ENCODE measurements around the gene DIP2A. TPM values are rescaled to one million over a fixed set of nuclear protein-coding genes. Genes with fewer than 3 reads are reported as not detected.

DIP2A gene
- total RNA-seq, 4 donors from 2014 or later = 42.3 to 141 (median 52.8) TPM

DNA sequence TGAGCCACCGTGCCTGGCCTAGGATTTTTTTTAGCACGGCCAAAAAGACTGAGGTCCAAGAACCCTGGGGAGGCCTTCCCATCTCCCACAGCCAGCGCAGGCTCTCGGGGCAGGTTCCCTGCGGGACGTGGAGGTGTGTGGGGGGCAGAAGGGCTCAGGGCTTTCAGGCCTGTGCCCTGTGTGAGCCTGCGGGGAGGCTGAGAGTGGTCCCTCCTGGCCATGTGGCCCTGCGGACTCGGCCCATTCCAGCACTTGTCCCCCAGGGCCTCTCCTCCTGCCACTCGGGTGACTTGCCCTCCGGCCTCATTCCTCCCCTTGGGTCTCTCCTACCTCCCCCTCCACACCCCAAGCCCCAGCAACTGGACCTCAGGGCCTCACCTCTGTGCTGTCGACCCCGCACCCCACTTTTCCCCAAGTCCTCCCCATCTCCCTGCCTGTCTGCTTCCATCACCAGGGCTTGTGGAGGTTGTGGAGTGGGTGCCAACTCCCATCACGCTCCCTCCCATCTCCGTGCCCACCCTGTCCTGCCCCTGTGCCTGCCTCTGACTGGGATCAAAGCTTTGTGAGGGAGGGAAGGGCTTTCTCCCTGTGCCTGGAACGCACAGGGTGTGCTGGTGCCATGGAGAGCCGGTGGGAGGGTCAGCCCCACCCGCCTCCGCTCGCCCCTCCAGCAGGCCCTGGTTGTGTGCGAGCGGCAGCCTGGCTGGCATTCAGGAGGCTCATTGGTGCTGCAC, 32.2 kb upstream of the DIP2A start:
- TF ChIP-seq, protein P1, sequence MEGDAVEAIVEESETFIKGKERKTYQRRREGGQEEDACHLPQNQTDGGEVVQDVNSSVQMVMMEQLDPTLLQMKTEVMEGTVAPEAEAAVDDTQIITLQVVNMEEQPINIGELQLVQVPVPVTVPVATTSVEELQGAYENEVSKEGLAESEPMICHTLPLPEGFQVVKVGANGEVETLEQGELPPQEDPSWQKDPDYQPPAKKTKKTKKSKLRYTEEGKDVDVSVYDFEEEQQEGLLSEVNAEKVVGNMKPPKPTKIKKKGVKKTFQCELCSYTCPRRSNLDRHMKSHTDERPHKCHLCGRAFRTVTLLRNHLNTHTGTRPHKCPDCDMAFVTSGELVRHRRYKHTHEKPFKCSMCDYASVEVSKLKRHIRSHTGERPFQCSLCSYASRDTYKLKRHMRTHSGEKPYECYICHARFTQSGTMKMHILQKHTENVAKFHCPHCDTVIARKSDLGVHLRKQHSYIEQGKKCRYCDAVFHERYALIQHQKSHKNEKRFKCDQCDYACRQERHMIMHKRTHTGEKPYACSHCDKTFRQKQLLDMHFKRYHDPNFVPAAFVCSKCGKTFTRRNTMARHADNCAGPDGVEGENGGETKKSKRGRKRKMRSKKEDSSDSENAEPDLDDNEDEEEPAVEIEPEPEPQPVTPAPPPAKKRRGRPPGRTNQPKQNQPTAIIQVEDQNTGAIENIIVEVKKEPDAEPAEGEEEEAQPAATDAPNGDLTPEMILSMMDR (IDR thresholded peaks at IDR 0.05) = no peak
- TF ChIP-seq POLR2A (IDR thresholded peaks at IDR 0.05) (no peak), POLR2AphosphoS5 (IDR thresholded peaks at IDR 0.05) (no peak), EP300 (IDR thresholded peaks at IDR 0.05) (no peak)
- Histone ChIP-seq H3K27ac (no peak overlapping the region), H3K4me1 (no peaks in the 10 kb centered on the region), H3K36me3 (peaks cover 85% of the 10 kb centered on the region), H3K27me3 (no peaks in the 10 kb centered on the region), H3K4me3 (no peak overlapping the region), H3K9me3 (no peaks in the 10 kb centered on the region)
- DNase-seq (ENCODE audit: low spot score in 2 of 2) = no peak
- 98% methylated on average over 14 of the region's 22 CpGs for WGBS

DNA sequence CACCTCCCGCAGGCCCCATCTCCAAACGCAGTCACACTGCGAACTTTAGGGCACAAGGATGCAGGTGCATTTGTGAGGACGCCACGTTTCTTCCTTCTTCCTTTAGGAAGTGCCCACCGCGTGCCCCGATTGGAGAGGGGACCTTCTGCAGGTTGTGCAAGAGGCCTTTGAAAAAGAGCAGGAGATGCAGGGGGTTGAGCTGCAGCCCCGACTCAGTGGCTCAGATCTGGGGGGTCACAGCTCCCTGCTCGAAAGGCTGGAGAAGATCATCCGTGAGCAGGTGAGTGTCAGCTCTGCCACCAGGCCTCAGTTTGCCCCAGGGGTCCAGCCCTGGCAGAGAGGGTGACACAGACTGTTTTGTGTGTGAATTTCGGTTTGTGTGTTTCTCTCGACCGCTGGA, 31.2 kb upstream of the DIP2A start:
- Histone ChIP-seq H3K4me1 (no peaks in the 10 kb centered on the region), H3K4me3 (no peak overlapping the region), H3K27me3 (no peaks in the 10 kb centered on the region), H3K9me3 (no peaks in the 10 kb centered on the region), H3K36me3 (peaks cover 85% of the 10 kb centered on the region), H3K27ac (no peak overlapping the region)
- no peak for DNase-seq (ENCODE audit: low spot score in 2 of 2)
- TF ChIP-seq, protein P1 (IDR thresholded peaks at IDR 0.05) = no peak
- WGBS = 97% methylated on average over 14 of the region's 14 CpGs

DNA sequence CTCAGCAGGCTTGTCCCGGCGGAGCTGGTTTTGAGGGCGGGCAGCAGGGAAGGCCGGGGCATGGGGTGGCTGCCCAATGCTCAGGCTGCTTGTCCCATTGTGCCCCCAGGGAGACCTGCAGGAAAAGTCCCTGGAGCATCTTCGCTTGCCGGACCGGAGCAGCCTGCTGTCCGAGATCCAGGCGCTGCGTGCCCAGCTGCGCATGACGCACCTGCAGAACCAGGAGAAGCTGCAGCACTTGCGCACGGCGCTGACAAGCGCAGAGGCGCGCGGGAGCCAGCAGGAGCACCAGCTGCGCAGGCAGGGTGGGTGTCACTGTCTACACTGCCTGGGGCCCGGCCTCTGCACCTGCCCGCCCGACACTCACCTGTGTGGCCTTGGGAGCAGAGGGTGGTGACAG, 30.4 kb upstream of the DIP2A start:
- TF ChIP-seq POLR2A (IDR thresholded peaks at IDR 0.05) (no peak), POLR2AphosphoS5 (IDR thresholded peaks at IDR 0.05) (no peak), EP300 (IDR thresholded peaks at IDR 0.05) (no peak)
- TF ChIP-seq, protein P1 (IDR thresholded peaks at IDR 0.05) = no peak

DNA sequence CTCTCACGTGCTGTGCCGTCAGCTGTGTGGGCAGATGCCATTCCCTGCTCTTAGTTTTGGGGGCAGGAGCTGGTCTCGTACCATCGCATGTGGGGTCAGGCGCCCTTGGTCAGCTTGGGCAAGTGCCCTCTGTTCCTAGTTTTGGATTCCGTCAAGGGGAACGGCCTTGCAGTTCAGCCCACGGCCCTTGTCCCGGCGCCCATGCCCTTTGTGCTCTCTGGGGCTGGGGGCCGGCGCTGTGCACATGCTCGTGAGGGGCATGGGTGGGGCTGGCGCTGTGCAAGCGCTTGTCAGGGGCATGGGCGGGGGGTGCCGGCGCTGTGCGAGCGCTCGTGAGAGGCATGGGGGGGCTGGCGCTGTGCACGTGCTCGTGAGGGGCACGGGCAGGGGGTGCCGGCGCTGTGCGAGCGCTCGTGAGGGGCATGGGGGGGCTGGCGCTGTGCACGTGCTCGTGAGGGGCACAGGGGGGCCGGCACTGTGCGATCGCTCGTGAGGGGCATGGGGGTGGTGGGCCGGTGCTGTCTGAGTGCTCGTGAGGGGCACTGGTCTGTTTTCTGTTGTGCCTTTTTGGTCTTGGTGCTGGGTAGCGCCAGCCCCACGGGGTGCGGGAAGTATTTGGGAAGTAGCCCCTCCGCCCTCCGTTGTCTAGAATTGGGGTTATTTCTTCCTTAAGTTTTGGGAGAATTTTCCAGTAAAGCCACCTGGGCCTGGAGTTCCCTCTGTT, 29.5 kb upstream of the DIP2A start:
- H3K4me1 ChIP-seq = no peaks in the 10 kb centered on the region
- TF ChIP-seq POLR2AphosphoS5 (IDR thresholded peaks at IDR 0.05) (no peak), POLR2A (IDR thresholded peaks at IDR 0.05) (no peak), EP300 (IDR thresholded peaks at IDR 0.05) (no peak)
- TF ChIP-seq, protein P1 (IDR thresholded peaks at IDR 0.05) = no peak
- H3K4me3 ChIP-seq = no peak overlapping the region
- WGBS = 93% methylated on average over 32 of the region's 44 CpGs
- H3K36me3 ChIP-seq = peaks cover 92% of the 10 kb centered on the region
- no peak overlapping the region for H3K27ac ChIP-seq
- no peaks in the 10 kb centered on the region for H3K27me3 ChIP-seq
- H3K9me3 ChIP-seq = no peaks in the 10 kb centered on the region
- DNase-seq (ENCODE audit: low spot score in 2 of 2) = no peak

More for the DNA sequence above, 30.4 kb upstream of the DIP2A start:
- Histone ChIP-seq H3K4me1 (no peaks in the 10 kb centered on the region), H3K27me3 (no peaks in the 10 kb centered on the region), H3K36me3 (peaks cover 89% of the 10 kb centered on the region), H3K9me3 (no peaks in the 10 kb centered on the region), H3K4me3 (no peak overlapping the region), H3K27ac (no peak overlapping the region)
- DNase-seq (ENCODE audit: low spot score in 2 of 2) = no peak
- 96% methylated on average over 14 of the region's 23 CpGs for WGBS

All from suprapubic skin (tissue), 4 donors.